H9 (cell line): Measurements from ENCODE around the gene SGMS2. TPM values are rescaled to one million over a fixed set of nuclear protein-coding genes. Genes with fewer than 3 reads are reported as not detected.
A peak's percentile ranks its signal among the peaks of the same experiment; 100 is the strongest.

Experiments
- DNase-seq: peaks from one replicate; pipeline ENCODE4 v3.0.0-alpha.2; 2017
- H2AFZ ChIP-seq: one replicate; pipeline ENCODE4 v1.6.1; 2013; ENCODE audit warnings: mild to moderate bottlenecking, low read length, control low read depth, moderate library complexity
- H2AK5ac ChIP-seq: 2 replicates; pipeline ENCODE4 v1.6.1; 2013; ENCODE audit warnings: low read length, control low read depth, mixed read lengths; ENCODE audit not compliant: insufficient read length
- H2BK120ac ChIP-seq: one replicate; pipeline ENCODE4 v1.6.1; 2013; ENCODE audit warnings: low read depth, mild to moderate bottlenecking, low read length, control low read depth, inconsistent platforms; ENCODE audit not compliant: poor library complexity, severe bottlenecking
- H2BK12ac ChIP-seq: 2 replicates; pipeline ENCODE4 v1.6.1; 2013; ENCODE audit warnings: low read length, control low read depth, mixed read lengths, low read depth; ENCODE audit not compliant: insufficient read length
- H2BK15ac ChIP-seq: 2 replicates; pipeline ENCODE4 v1.6.1; 2013; ENCODE audit warnings: low read depth, low read length, control low read depth
- H2BK20ac ChIP-seq: one replicate; pipeline ENCODE4 v1.6.1; 2013; ENCODE audit warnings: low read depth, mild to moderate bottlenecking, low read length, control low read depth, inconsistent platforms; ENCODE audit not compliant: poor library complexity, severe bottlenecking
- H2BK5ac ChIP-seq: 2 replicates; pipeline ENCODE4 v1.6.1; 2013; ENCODE audit warnings: low read length, control low read depth, mixed read lengths; ENCODE audit not compliant: insufficient read length
- H3K14ac ChIP-seq: 2 replicates; pipeline ENCODE4 v1.6.1; 2013; ENCODE audit warnings: low read length, control low read depth; ENCODE audit not compliant: insufficient read depth
- H3K18ac ChIP-seq: 2 replicates; pipeline ENCODE4 v1.6.1; 2013; ENCODE audit warnings: low read depth, mild to moderate bottlenecking, mixed read lengths, low read length, control low read depth; ENCODE audit not compliant: insufficient read length
- H3K23ac ChIP-seq: 2 replicates; pipeline ENCODE4 v1.6.1; 2013; ENCODE audit warnings: low read length, control low read depth, mixed read lengths, low read depth; ENCODE audit not compliant: insufficient read length
- H3K23me2 ChIP-seq: 2 replicates; pipeline ENCODE4 v1.6.1; 2013; ENCODE audit warnings: low read depth, mild to moderate bottlenecking, mixed read lengths, low read length, control low read depth; ENCODE audit not compliant: insufficient read length, poor library complexity, severe bottlenecking
- H3K27ac ChIP-seq: 2 replicates; pipeline ENCODE4 v1.5.1; 2013; ENCODE audit warnings: low read length, control low read depth, mixed read lengths, low read depth; ENCODE audit not compliant: insufficient read length
- H3K27me3 ChIP-seq: 2 replicates; pipeline ENCODE4 v1.6.1; 2013; ENCODE audit warnings: low read length, control low read depth, inconsistent platforms; ENCODE audit not compliant: insufficient read depth
- H3K4ac ChIP-seq: 2 replicates; pipeline ENCODE4 v1.6.1; 2013; ENCODE audit warnings: low read depth, mild to moderate bottlenecking, control low read depth, inconsistent platforms, low read length, moderate library complexity
- H3K4me1 ChIP-seq: 2 replicates; pipeline ENCODE4 v1.6.1; 2013; ENCODE audit warnings: low read length, control low read depth, inconsistent platforms; ENCODE audit not compliant: insufficient read depth
- H3K4me2 ChIP-seq: 2 replicates; pipeline ENCODE4 v1.6.1; 2013; ENCODE audit warnings: low read length, control low read depth, mixed read lengths; ENCODE audit not compliant: insufficient read length, insufficient read depth
- H3K56ac ChIP-seq: 2 replicates; pipeline ENCODE4 v1.6.1; 2013; ENCODE audit warnings: low read depth, mild to moderate bottlenecking, mixed read lengths, low read length, control low read depth; ENCODE audit not compliant: insufficient read length
- H3K79me1 ChIP-seq: 2 replicates; pipeline ENCODE4 v1.6.1; 2013; ENCODE audit warnings: low read depth, mild to moderate bottlenecking, moderate library complexity, low read length, control low read depth, inconsistent platforms; ENCODE audit not compliant: insufficient read depth, poor library complexity, severe bottlenecking
- H3K79me2 ChIP-seq: 2 replicates; pipeline ENCODE4 v1.6.1; 2013; ENCODE audit warnings: low read length, control low read depth, inconsistent platforms; ENCODE audit not compliant: insufficient read depth
- H3K9ac ChIP-seq: 2 replicates; pipeline ENCODE4 v1.6.1; 2013; ENCODE audit warnings: low read length, control low read depth, mixed read lengths; ENCODE audit not compliant: insufficient read length; ENCODE audit errors: extremely low read depth
- H3K9me3 ChIP-seq: one replicate; pipeline ENCODE4 v1.6.1; 2013; ENCODE audit warnings: low read depth, low read length, inconsistent platforms; ENCODE audit not compliant: control insufficient read depth
- H3T11ph ChIP-seq: one replicate; pipeline ENCODE4 v1.6.1; 2013; ENCODE audit warnings: mild to moderate bottlenecking, low read length, control low read depth, inconsistent platforms
- H4K20me1 ChIP-seq: one replicate; pipeline ENCODE4 v1.6.1; 2013; ENCODE audit not compliant: control insufficient read depth, insufficient read length, insufficient read depth
- H4K5ac ChIP-seq: 2 replicates; pipeline ENCODE4 v1.6.1; 2013; ENCODE audit warnings: low read depth, mild to moderate bottlenecking, mixed read lengths, low read length, control low read depth; ENCODE audit not compliant: insufficient read length
- H4K8ac ChIP-seq: replicated peaks from 2 replicates; pipeline ENCODE4 v1.6.1; 2013; ENCODE audit warnings: low read length, control low read depth, mixed read lengths, low read depth; ENCODE audit not compliant: insufficient read length
- H4K91ac ChIP-seq: 2 replicates; pipeline ENCODE4 v1.6.1; 2013; ENCODE audit warnings: low read depth, mild to moderate bottlenecking, moderate library complexity, mixed read lengths, low read length, control low read depth; ENCODE audit not compliant: insufficient read length
- H3K27ac Mint-ChIP-seq, 3 experiments: 2 replicates in 2 of 3; 3 replicates in 1 of 3; pipeline ENCODE4 v1.8.0; 2020 to 2021; ENCODE audit warnings: mixed read lengths in 3 of 3, mild to moderate bottlenecking in 1 of 3, moderate library complexity in 1 of 3
- H3K27me3 Mint-ChIP-seq: 2 replicates; pipeline ENCODE4 v1.8.0; 2021; ENCODE audit warnings: low read depth, mild to moderate bottlenecking, moderate library complexity, mixed read lengths
- H3K36me3 Mint-ChIP-seq, 3 experiments: 2 replicates in 2 of 3; 3 replicates in 1 of 3; pipeline ENCODE4 v1.8.0; 2020 to 2021; ENCODE audit warnings: low read depth in 3 of 3, mixed read lengths in 3 of 3; ENCODE audit not compliant: insufficient read depth in 1 of 3
- H3K4me1 Mint-ChIP-seq, 2 experiments: 2 replicates each; pipeline ENCODE4 v1.8.0; 2020; ENCODE audit warnings: mixed read lengths in 2 of 2
- H3K4me3 Mint-ChIP-seq, 2 experiments: 2 replicates in 1 of 2; 3 replicates in 1 of 2; pipeline ENCODE4 v1.8.0; 2020 to 2021; ENCODE audit warnings: mild to moderate bottlenecking in 2 of 2, mixed read lengths in 2 of 2, moderate library complexity in 1 of 2
- H3K9me3 Mint-ChIP-seq, 2 experiments: 2 replicates in 1 of 2; 3 replicates in 1 of 2; pipeline ENCODE4 v1.8.0; 2020; ENCODE audit warnings: mild to moderate bottlenecking in 2 of 2, mixed read lengths in 2 of 2, moderate library complexity in 1 of 2
- CTCF ChIP-seq: fragments of 200-600 bp; sonication (generic); conservative IDR thresholded peaks from 3 replicates; pipeline ENCODE4 v1.8.0; 2021; ENCODE audit warnings: antibody characterized with exemption, mild to moderate bottlenecking
- WGBS: extraction: QIAGEN DNeasy Blood & Tissue Kit; methylation state at CpG from one replicate; pipeline ENCODE4 v1.1.7; 2013; ENCODE audit warnings: missing lambda C conversion rate, low lambda C conversion rate, mixed read lengths; ENCODE audit not compliant: insufficient read length; ENCODE audit errors: extremely low coverage; 5-methylcytosine and 5-hydroxymethylcytosine counted together
- total RNA-seq: library from RNA; stranded (reverse); gene quantifications from 2 replicates; pipeline ENCODE4 v1.2.1, GENCODE V29; 2021

The SGMS2 gene
- total RNA-seq, 1 experiment from 2014 or later, result 9.7 TPM

GRCh38 chr4:107906458-107907100 is 81.8 kb downstream of the SGMS2 start:
- Mint-ChIP-seq H3K27ac (peak overlapping the region; percentile 53 to 94 (median 65); a peak in 4 of 7 replicates), H3K36me3 (peaks cover 18 to 42% (median 32%) of the 10 kb centered on the region in 3 experiments), H3K4me1 (peaks cover 37 to 39% of the 10 kb centered on the region in 2 experiments), H3K9me3 (peaks cover 9 to 15% of the 10 kb centered on the region in 2 experiments), H3K27me3 (peaks cover 2% of the 10 kb centered on the region; the same call in 1 of the 2 replicates), H3K4me3 (no peak overlapping the region; a peak in 2 of 5 replicates)
- Histone ChIP-seq H3K79me1 (no peaks in the 10 kb centered on the region), H3K4me2 (no peak overlapping the region), H3K23me2 (no peaks in the 10 kb centered on the region), H3K27me3 (no peaks in the 10 kb centered on the region), H2BK20ac (no peak overlapping the region), H3K14ac (no peak overlapping the region), H2BK15ac (no peak overlapping the region), H2BK120ac (peak overlapping the region; percentile 12), H2AK5ac (no peak overlapping the region), H3K23ac (no peak overlapping the region), H3T11ph (no peak overlapping the region), H3K9ac (no peak overlapping the region), H3K56ac (no peak overlapping the region), H4K91ac (no peak overlapping the region), H3K9me3 (no peaks in the 10 kb centered on the region), H4K8ac (no peak overlapping the region), H4K5ac (no peak overlapping the region), H2BK12ac (no peak overlapping the region), H3K18ac (no peak overlapping the region), H2BK5ac (no peak overlapping the region), H3K4ac (no peak overlapping the region), H3K4me1 (no peaks in the 10 kb centered on the region; the same call in 1 of the 2 replicates), H2AFZ (no peak overlapping the region), H3K79me2 (no peaks in the 10 kb centered on the region), H4K20me1 (no peaks in the 10 kb centered on the region), H3K27ac (peak overlapping the region; percentile 66)
- TF ChIP-seq CTCF, result no peak
- WGBS, result no CpG with 5 or more reads among the region's 4 CpGs
- no peak for DNase-seq
